C4-2B (cell line): Measurements from ENCODE around the gene GRK5.

Experiments
- CTCF ChIP-seq: fragments of 450-650 bp; conservative IDR thresholded peaks from 2 replicates; pipeline ENCODE4 v1.5.1; 2017; ENCODE audit warnings: mild to moderate bottlenecking
- ZFX ChIP-seq: fragments of 450-650 bp; IDR thresholded peaks from 2 replicates; pipeline ENCODE4 v1.6.1; 2017

- TF ChIP-seq CTCF, result no peak
- TF ChIP-seq ZFX, result no peak
Measured at GRCh38 chr10:119308551-119309422, 101.4 kb downstream of the GRK5 start.
